GM12878 (cell line): ENCODE measurements around the gene IGSF8. TPM values are rescaled to one million over a fixed set of nuclear protein-coding genes. Genes with fewer than 3 reads are reported as not detected.

Source experiments
- ATAC-seq: fragments of 200-7000 bp; cut with Tn5 transposase; 3 replicates; pipeline ENCODE4 v1.9.1; 2020; ENCODE audit warnings: mild to moderate bottlenecking, moderate library complexity
- BruUV-seq: library from RNA; stranded (reverse); fragments of 400-500 nt; replicated peaks from 2 replicates; lab custom pipeline; 2021; lab: Mats Ljungman, UMichigan
- CTCF ChIA-PET: fragments of 300-600 bp; sonication (Branson Sonifier 250); formaldehyde crosslinking; extraction: SDS; loops from one replicate; lab custom pipeline; 2021; ENCODE audit warnings: inconsistent platforms; lab: Yijun Ruan, JAX
- POLR2A ChIA-PET: fragments of 350-600 bp; formaldehyde crosslinking; extraction: SDS; loops from one replicate; lab custom pipeline; 2021; ENCODE audit warnings: inconsistent platforms; lab: Charles Lee
- RAD21 ChIA-PET: fragments of 300-600 bp; sonication (Branson Sonifier 250); formaldehyde crosslinking; loops from one replicate; lab custom pipeline; 2023; ENCODE audit warnings: antibody characterized with exemption; ENCODE audit not compliant: unreplicated experiment; lab: Charles Lee
- SMC1A ChIA-PET: fragments of 300-600 bp; sonication (Branson Sonifier 250); formaldehyde crosslinking; loops from one replicate; lab custom pipeline; 2023; ENCODE audit not compliant: unreplicated experiment, uncharacterized antibody; lab: Charles Lee
- DNase-seq: peaks from one replicate; pipeline ENCODE4 v3.0.0-alpha.2; 2011; ENCODE audit warnings: low read depth, low spot score
- FAIRE-seq: peaks from 3 replicates; lab custom pipeline; 2011; peaks lifted over from hg19 to GRCh38; lab: Jason Lieb, UNC
- H2AFZ ChIP-seq: 2 replicates; pipeline ENCODE4 v1.6.0; 2011; ENCODE audit warnings: low read depth, low read length, control low read depth; ENCODE audit not compliant: control insufficient read depth
- H3K27ac ChIP-seq: 2 replicates; pipeline ENCODE4 v1.5.1; 2011; ENCODE audit warnings: control low read depth; ENCODE audit not compliant: control insufficient read depth, insufficient read depth
- H3K27me3 ChIP-seq, 2 experiments: replicated peaks in 1 of 2; 2 replicates each; pipeline versions ENCODE4 v1.6.0 to v1.6.1; 2011; ENCODE audit warnings: low read length in 1 of 2; ENCODE audit not compliant: control insufficient read depth in 2 of 2, insufficient read depth in 2 of 2
- H3K36me3 ChIP-seq, 2 experiments: 2 replicates each; pipeline ENCODE4 v1.5.1; 2011; ENCODE audit warnings: low read length in 1 of 2; ENCODE audit not compliant: control insufficient read depth in 2 of 2, insufficient read depth in 2 of 2
- H3K4me1 ChIP-seq: 2 replicates; pipeline ENCODE4 v1.6.1; 2011; ENCODE audit warnings: mild to moderate bottlenecking, low read length, moderate library complexity, mixed read lengths; ENCODE audit not compliant: control insufficient read depth, insufficient read depth
- H3K4me2 ChIP-seq: 2 replicates; pipeline ENCODE4 v1.6.0; 2011; ENCODE audit warnings: control low read depth; ENCODE audit not compliant: control insufficient read depth, insufficient read depth
- H3K4me3 ChIP-seq: fragments of 200-600 bp; sonication (generic); 2 replicates; pipeline ENCODE4 v1.5.1; 2016
- H3K79me2 ChIP-seq: 2 replicates; pipeline ENCODE4 v1.6.0; 2011; ENCODE audit warnings: low read length; ENCODE audit not compliant: control insufficient read depth, insufficient read depth
- H3K9ac ChIP-seq: 2 replicates; pipeline ENCODE4 v1.8.0; 2011; ENCODE audit warnings: low read length, control low read depth, mixed read lengths; ENCODE audit not compliant: control insufficient read depth, insufficient read depth
- H3K9me3 ChIP-seq: replicated peaks from 3 replicates; pipeline ENCODE4 v1.5.1; 2011; ENCODE audit warnings: mild to moderate bottlenecking, low read length; ENCODE audit not compliant: control insufficient read depth, insufficient read depth
- H4K20me1 ChIP-seq: 2 replicates; pipeline ENCODE4 v1.6.0; 2011; ENCODE audit not compliant: control insufficient read depth, insufficient read depth
- ATF2 ChIP-seq: IDR thresholded peaks from 2 replicates; pipeline ENCODE4 v1.6.1; 2012; ENCODE audit warnings: low read length, inconsistent platforms
- BACH1 ChIP-seq: fragments of 450-650 bp; IDR thresholded peaks from 2 replicates; pipeline ENCODE4 v1.6.1; 2017; ENCODE audit warnings: mild to moderate bottlenecking, borderline replicate concordance
- BCL3 ChIP-seq: IDR thresholded peaks from 2 replicates; pipeline ENCODE4 v1.6.1; 2011; ENCODE audit warnings: borderline replicate concordance, low read depth, mild to moderate bottlenecking, moderate library complexity, low read length; ENCODE audit not compliant: insufficient read depth, poor library complexity, severe bottlenecking
- CBX3 ChIP-seq: fragments of 200-600 bp; sonication (generic); IDR thresholded peaks from 2 replicates; pipeline ENCODE4 v1.6.1; 2016; ENCODE audit warnings: low read depth, borderline replicate concordance
- FOXK2 ChIP-seq: fragments of 450-650 bp; IDR thresholded peaks from 2 replicates; pipeline ENCODE4 v1.6.1; 2017; ENCODE audit warnings: mild to moderate bottlenecking, moderate library complexity
- FOXM1 ChIP-seq: IDR thresholded peaks from 2 replicates; pipeline ENCODE4 v1.6.1; 2012; ENCODE audit warnings: low read depth, mild to moderate bottlenecking, inconsistent platforms, low read length, moderate library complexity
- GABPA ChIP-seq: IDR thresholded peaks from 2 replicates; pipeline ENCODE4 v1.6.1; 2014; ENCODE audit warnings: antibody characterized with exemption, low read depth, mild to moderate bottlenecking, inconsistent platforms
- JUND ChIP-seq: IDR thresholded peaks from 2 replicates; pipeline ENCODE4 v1.6.1; 2012; ENCODE audit warnings: low read depth, mild to moderate bottlenecking, low read length, improper control_type of control experiment, moderate library complexity
- MXI1 ChIP-seq: fragments of 150-350 bp; IDR thresholded peaks from 2 replicates; pipeline ENCODE4 v1.6.1; 2011; ENCODE audit warnings: low read depth, mild to moderate bottlenecking, inconsistent platforms, low read length, improper control_type of control experiment
- MYB ChIP-seq: fragments of 150-350 bp; IDR thresholded peaks from 2 replicates; pipeline ENCODE4 v1.6.1; 2014; ENCODE audit warnings: mild to moderate bottlenecking, low read depth, low read length, borderline replicate concordance
- NFIC ChIP-seq: IDR thresholded peaks from 2 replicates; pipeline ENCODE4 v1.6.1; 2012; ENCODE audit warnings: low read depth, mild to moderate bottlenecking, inconsistent platforms, low read length, moderate library complexity
- NR2C1 ChIP-seq: fragments of 450-650 bp; IDR thresholded peaks from 2 replicates; pipeline ENCODE4 v1.6.1; 2017; ENCODE audit warnings: antibody characterized with exemption, mild to moderate bottlenecking, moderate library complexity
- PAX5 ChIP-seq: IDR thresholded peaks from 2 replicates; pipeline ENCODE4 v1.6.1; 2011; ENCODE audit warnings: low read depth, low read length, borderline replicate concordance
- PKNOX1 ChIP-seq: fragments of 450-650 bp; IDR thresholded peaks from 2 replicates; pipeline ENCODE4 v1.6.1; 2016; ENCODE audit warnings: mild to moderate bottlenecking
- POU2F2 ChIP-seq: IDR thresholded peaks from 3 replicates; pipeline ENCODE4 v1.6.1; 2011; ENCODE audit warnings: low read depth, mild to moderate bottlenecking, low read length, borderline replicate concordance
- RAD51 ChIP-seq: fragments of 450-650 bp; IDR thresholded peaks from 2 replicates; pipeline ENCODE4 v1.6.1; 2016; ENCODE audit warnings: moderate library complexity, mild to moderate bottlenecking, inconsistent platforms
- YY1 ChIP-seq: IDR thresholded peaks from 2 replicates; pipeline ENCODE4 v1.6.1; 2011; ENCODE audit warnings: low read depth, mild to moderate bottlenecking, low read length
- ZZZ3 ChIP-seq: IDR thresholded peaks from 2 replicates; pipeline ENCODE4 v1.6.1; 2011; ENCODE audit warnings: low read depth; ENCODE audit not compliant: control insufficient read depth, insufficient read length
- WGBS: methylation state at CpG from one replicate; pipeline ENCODE4 v1.1.6; 2016; ENCODE audit warnings: low lambda C conversion rate; ENCODE audit not compliant: insufficient replicate concordance, insufficient coverage; ENCODE audit errors: missing lambda C conversion rate; 5-methylcytosine and 5-hydroxymethylcytosine counted together
- in situ Hi-C: fragments of 300-500 bp; cut with MboI; formaldehyde crosslinking; loops from 9 replicates; pipeline ENCODE4 v1.14.3; 2018; ENCODE audit warnings: mixed read lengths
- intact Hi-C: fragments of 100-400 bp; cut with micrococcal nuclease; formaldehyde crosslinking; loops from one replicate; pipeline ENCODE4 v1.14.2; 2022; ENCODE audit not compliant: unreplicated experiment
- polyA plus RNA-seq, 11 experiments: library from polyadenylated mRNA; depleted of rRNA in 4 of 11; unstranded in 6 of 11; stranded (reverse) in 5 of 11; fragments of >200 nt; fragmentation: Nextera tagmentation in 4 of 11; fragmentation: Illumina TruSeq in 1 of 11; extraction: Ambion mirVana in 4 of 11; extraction: Trizol in 1 of 11; gene quantifications; 1 replicate in 1 of 11; 2 replicates in 10 of 11; pipeline versions ENCODE4 v1.2.1 to v1.2.3, GENCODE V29; 2011 to 2016; ENCODE audit warnings: inconsistent platforms in 2 of 11, missing spikeins in 2 of 11, low read depth in 1 of 11
- total RNA-seq, 4 experiments: library from RNA; depleted of rRNA in 3 of 4; stranded (reverse); fragments of >200 nt in 3 of 4; fragmentation: Illumina TruSeq in 1 of 4; extraction: Trizol in 1 of 4; gene quantifications; 2 replicates each; pipeline versions ENCODE4 v1.2.1 to v1.2.3, GENCODE V29; 2013 to 2021

Gene IGSF8
- total and polyA plus RNA-seq, 10 of the 15 experiments (the other 5 are each of a cell fraction or from before 2014, with no cell fraction given), result 0.64 to 24.7 (median 13.9) TPM

GRCh38 chr1:160095382-160096105, 2.9 kb downstream of the IGSF8 start:
- FAIRE-seq (no peak), ATAC-seq (no peak)
- ChIA-PET RAD21 (interaction anchor here (1.2 to 4.4 kb wide), 2 partner anchors 9 to 109 kb away, joined by 4 to 31 read pairs; partner anchors contain the start of gene PEA15), CTCF (interaction anchor here (0.9 to 30.2 kb wide), 9 partner anchors 9 to 284 kb away, joined by 3 to 1035 read pairs (median 5); partner anchors contain the start of genes KCNJ10, KCNJ9 and PEX19), POLR2A (no interaction called here)
- no peak overlapping the region for H3K27ac ChIP-seq
- H3K79me2 ChIP-seq, result peaks cover 9% of the 10 kb centered on the region
- 87% methylated on average over 4 of the region's 4 CpGs for WGBS
- TF ChIP-seq FOXM1 (no peak), CBX3 (no peak), RAD51 (no peak), BACH1 (no peak), YY1 (no peak), ATF2 (no peak), NFIC (no peak), POU2F2 (no peak), GABPA (no peak), MXI1 (no peak), PAX5 (no peak), PKNOX1 (no peak), JUND (no peak), BCL3 (no peak), ZZZ3 (no peak), NR2C1 (no peak), MYB (no peak), FOXK2 (no peak)
- TF ChIP-seq, all 136 proteins: peak for 0
- no peaks in the 10 kb centered on the region for H3K9me3 ChIP-seq
- H3K9ac ChIP-seq, result no peak overlapping the region
- H3K4me1 ChIP-seq, result peaks cover 21% of the 10 kb centered on the region
- H3K4me2 ChIP-seq, result no peak overlapping the region
- DNase-seq, result no peak
- no TSS peak for BruUV-seq
- H3K36me3 ChIP-seq, result peaks cover 0 to 2% of the 10 kb centered on the region in 2 experiments; a peak in 2 of 4 replicates
- in situ Hi-C loops (loop anchor here (5.0 kb wide), 3 partner anchors 157 to 282 kb away; no protein-coding TSS in a partner anchor), intact Hi-C loops (no loop called here)
- no peaks in the 10 kb centered on the region; the same call in 1 of the 2 replicates for H4K20me1 ChIP-seq
- no peak overlapping the region for H3K4me3 ChIP-seq
- no peaks in the 10 kb centered on the region for H3K27me3 ChIP-seq
- SMC1A ChIA-PET, result interaction anchor here (0.7 to 4.2 kb wide), 5 partner anchors 9 to 196 kb away, joined by 3 to 35 read pairs (median 4); no protein-coding TSS in a partner anchor
- H2AFZ ChIP-seq, result no peak overlapping the region
